NB4 (cell line): Measurements from ENCODE around the gene PRRX2.

Experiments
- POLR2A ChIP-seq: IDR thresholded peaks from 2 replicates; pipeline ENCODE4 v1.6.1; 2011; ENCODE audit warnings: mild to moderate bottlenecking; ENCODE audit not compliant: insufficient read length; ENCODE audit errors: extremely low read depth
- TF ChIP-seq, protein P1 (sequence below): IDR thresholded peaks from one replicate; pipeline ENCODE4 v1.5.1; 2012; ENCODE audit warnings: low read depth, low read length
- TF ChIP-seq, protein P2 (sequence below): IDR thresholded peaks from 2 replicates; pipeline ENCODE4 v1.6.1; 2011; ENCODE audit warnings: low read depth, low read length

DNA sequence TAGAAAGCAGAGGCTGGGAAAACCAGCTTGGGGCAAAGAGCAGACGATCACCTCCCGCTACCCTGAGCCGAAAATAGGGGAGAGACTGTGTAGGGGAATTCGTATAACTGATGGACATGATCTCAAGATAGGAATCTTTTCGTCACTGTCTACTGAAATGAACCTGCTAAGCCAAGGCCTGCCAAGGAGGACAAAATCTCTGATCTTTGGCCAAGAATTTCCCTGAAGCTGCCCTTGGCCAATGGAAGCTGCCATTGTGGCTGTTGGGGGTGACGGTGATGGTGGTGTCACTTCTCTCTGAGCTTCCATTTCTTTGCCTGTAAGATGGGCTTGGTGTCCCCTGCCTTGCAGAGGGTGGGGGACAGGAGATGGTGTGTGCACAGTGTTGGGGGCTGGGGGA lies 90.7 kb downstream of the PRRX2 start:
- TF ChIP-seq, protein P1, sequence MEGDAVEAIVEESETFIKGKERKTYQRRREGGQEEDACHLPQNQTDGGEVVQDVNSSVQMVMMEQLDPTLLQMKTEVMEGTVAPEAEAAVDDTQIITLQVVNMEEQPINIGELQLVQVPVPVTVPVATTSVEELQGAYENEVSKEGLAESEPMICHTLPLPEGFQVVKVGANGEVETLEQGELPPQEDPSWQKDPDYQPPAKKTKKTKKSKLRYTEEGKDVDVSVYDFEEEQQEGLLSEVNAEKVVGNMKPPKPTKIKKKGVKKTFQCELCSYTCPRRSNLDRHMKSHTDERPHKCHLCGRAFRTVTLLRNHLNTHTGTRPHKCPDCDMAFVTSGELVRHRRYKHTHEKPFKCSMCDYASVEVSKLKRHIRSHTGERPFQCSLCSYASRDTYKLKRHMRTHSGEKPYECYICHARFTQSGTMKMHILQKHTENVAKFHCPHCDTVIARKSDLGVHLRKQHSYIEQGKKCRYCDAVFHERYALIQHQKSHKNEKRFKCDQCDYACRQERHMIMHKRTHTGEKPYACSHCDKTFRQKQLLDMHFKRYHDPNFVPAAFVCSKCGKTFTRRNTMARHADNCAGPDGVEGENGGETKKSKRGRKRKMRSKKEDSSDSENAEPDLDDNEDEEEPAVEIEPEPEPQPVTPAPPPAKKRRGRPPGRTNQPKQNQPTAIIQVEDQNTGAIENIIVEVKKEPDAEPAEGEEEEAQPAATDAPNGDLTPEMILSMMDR = no peak
- no peak for TF ChIP-seq POLR2A
- TF ChIP-seq, protein P2, sequence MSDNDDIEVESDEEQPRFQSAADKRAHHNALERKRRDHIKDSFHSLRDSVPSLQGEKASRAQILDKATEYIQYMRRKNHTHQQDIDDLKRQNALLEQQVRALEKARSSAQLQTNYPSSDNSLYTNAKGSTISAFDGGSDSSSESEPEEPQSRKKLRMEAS = no peak
